IMR-90 (cell line): ENCODE data around the gene ELP4. TPM values are rescaled to one million over a fixed set of nuclear protein-coding genes. Genes with fewer than 3 reads are reported as not detected.
A peak's percentile ranks its signal among the peaks of the same experiment; 100 is the strongest.

Source experiments
- ATAC-seq: fragments of 200-7000 bp; cut with Tn5 transposase; 2 replicates; pipeline ENCODE4 v1.9.1; 2020; ENCODE audit warnings: low read depth, mild to moderate bottlenecking, moderate library complexity
- BruUV-seq: library from RNA; stranded (reverse); fragments of 400-500 nt; replicated peaks from 2 replicates; lab custom pipeline; 2021; lab: Mats Ljungman, UMichigan
- CTCF ChIA-PET: fragments of 300-600 bp; formaldehyde crosslinking; extraction: SDS; loops from one replicate; lab custom pipeline; 2021; ENCODE audit warnings: antibody characterized with exemption; lab: Yijun Ruan, JAX
- POLR2A ChIA-PET: fragments of 300-600 bp; sonication (Branson Sonifier 250); formaldehyde crosslinking; loops from one replicate; lab custom pipeline; 2022; ENCODE audit warnings: antibody characterized with exemption; ENCODE audit not compliant: unreplicated experiment; lab: Charles Lee
- DNase-seq: peaks from one replicate; pipeline ENCODE4 v3.0.0; 2013
- H2AFZ ChIP-seq: replicated peaks from 2 replicates; pipeline ENCODE3; 2013; ENCODE audit warnings: low read length, mild to moderate bottlenecking; ENCODE audit not compliant: poor library complexity
- H2AK5ac ChIP-seq: 2 replicates; pipeline ENCODE4 v1.6.1; 2013; ENCODE audit warnings: low read depth, low read length, inconsistent platforms
- H2AK9ac ChIP-seq: replicated peaks from 2 replicates; pipeline ENCODE3; 2013; ENCODE audit warnings: mild to moderate bottlenecking, low read depth, low read length, moderate library complexity; ENCODE audit not compliant: poor library complexity
- H2BK120ac ChIP-seq: 2 replicates; pipeline ENCODE4 v1.6.1; 2013; ENCODE audit warnings: low read depth, low read length, inconsistent platforms
- H2BK15ac ChIP-seq: 3 replicates; pipeline ENCODE4 v1.6.1; 2013; ENCODE audit warnings: low read depth, low read length, inconsistent platforms
- H2BK20ac ChIP-seq: 2 replicates; pipeline ENCODE4 v1.6.1; 2013; ENCODE audit warnings: low read depth, mild to moderate bottlenecking, inconsistent platforms, low read length, moderate library complexity
- H2BK5ac ChIP-seq: 2 replicates; pipeline ENCODE4 v1.6.1; 2013; ENCODE audit warnings: mild to moderate bottlenecking, low read depth, low read length, inconsistent platforms; ENCODE audit not compliant: poor library complexity, severe bottlenecking
- H3K14ac ChIP-seq: replicated peaks from 2 replicates; pipeline ENCODE4 v1.6.1; 2013; ENCODE audit warnings: low read depth, low read length, inconsistent platforms
- H3K18ac ChIP-seq: 2 replicates; pipeline ENCODE4 v1.6.1; 2013; ENCODE audit warnings: low read depth, low read length, control low read depth
- H3K23ac ChIP-seq: 2 replicates; pipeline ENCODE4 v1.6.1; 2013; ENCODE audit warnings: low read depth, low read length, inconsistent platforms
- H3K27ac ChIP-seq: 2 replicates; pipeline ENCODE4 v1.5.1; 2013; ENCODE audit warnings: mild to moderate bottlenecking, control low read depth, low read length; ENCODE audit not compliant: insufficient read depth
- H3K27me3 ChIP-seq: 2 replicates; pipeline ENCODE4 v1.6.1; 2013; ENCODE audit warnings: low read length; ENCODE audit not compliant: control insufficient read depth, insufficient read depth
- H3K36me3 ChIP-seq: 2 replicates; pipeline ENCODE4 v1.6.1; 2013; ENCODE audit warnings: low read length, mixed read lengths; ENCODE audit not compliant: control insufficient read depth, insufficient read depth
- H3K4ac ChIP-seq: 2 replicates; pipeline ENCODE4 v1.6.1; 2013; ENCODE audit warnings: low read depth, low read length, inconsistent platforms
- H3K4me1 ChIP-seq: 2 replicates; pipeline ENCODE4 v1.6.1; 2013; ENCODE audit warnings: low read length, mixed read lengths; ENCODE audit not compliant: control insufficient read depth, insufficient read depth
- H3K4me2 ChIP-seq: 2 replicates; pipeline ENCODE4 v1.6.1; 2013; ENCODE audit warnings: low read depth, mild to moderate bottlenecking, control low read depth, low read length, moderate library complexity
- H3K4me3 ChIP-seq: 2 replicates; pipeline ENCODE4 v1.5.1; 2013; ENCODE audit warnings: low read depth, mild to moderate bottlenecking, control low read depth, low read length, moderate library complexity; ENCODE audit not compliant: insufficient read depth
- H3K56ac ChIP-seq: 2 replicates; pipeline ENCODE4 v1.6.1; 2013; ENCODE audit warnings: low read length, inconsistent platforms; ENCODE audit not compliant: insufficient read depth; ENCODE audit errors: extremely low read depth
- H3K79me1 ChIP-seq, 2 experiments: 2 replicates each; pipeline ENCODE4 v1.6.1; 2013; ENCODE audit warnings: low read length in 2 of 2, inconsistent platforms in 1 of 2, low read depth in 1 of 2
- H3K9ac ChIP-seq: 2 replicates; pipeline ENCODE4 v1.6.1; 2013; ENCODE audit warnings: low read depth, low read length, control low read depth
- H3K9me1 ChIP-seq: 2 replicates; pipeline ENCODE4 v1.6.1; 2013; ENCODE audit warnings: low read length, inconsistent platforms; ENCODE audit not compliant: insufficient read depth
- H3K9me3 ChIP-seq: 2 replicates; pipeline ENCODE4 v1.6.1; 2013; ENCODE audit warnings: low read length; ENCODE audit not compliant: control insufficient read depth, insufficient read depth
- H4K20me1 ChIP-seq: 2 replicates; pipeline ENCODE4 v1.6.1; 2013; ENCODE audit warnings: low read length, inconsistent platforms; ENCODE audit not compliant: insufficient read depth
- H4K5ac ChIP-seq: 2 replicates; pipeline ENCODE4 v1.6.1; 2013; ENCODE audit warnings: mild to moderate bottlenecking, low read depth, low read length, control low read depth
- H4K8ac ChIP-seq, 2 experiments: 2 replicates each; pipeline ENCODE4 v1.6.1; 2013; ENCODE audit warnings: low read depth in 2 of 2, low read length in 2 of 2, control low read depth in 1 of 2, inconsistent platforms in 1 of 2
- H4K91ac ChIP-seq: 2 replicates; pipeline ENCODE4 v1.6.1; 2013; ENCODE audit warnings: low read depth, low read length, inconsistent platforms; ENCODE audit not compliant: insufficient read depth
- MAFK ChIP-seq: IDR thresholded peaks from 2 replicates; pipeline ENCODE4 v1.6.1; 2012; ENCODE audit warnings: low read depth, low read length, improper control_type of control experiment
- MAZ ChIP-seq: IDR thresholded peaks from 2 replicates; pipeline ENCODE4 v1.6.1; 2012; ENCODE audit warnings: low read depth, mild to moderate bottlenecking, low read length, improper control_type of control experiment, moderate library complexity, borderline replicate concordance
- WGBS, 2 experiments: methylation state at CpG; one replicate each; pipeline versions ENCODE4 v1.1.5 to v1.1.7; 2013; ENCODE audit warnings: missing lambda C conversion rate in 2 of 2; ENCODE audit not compliant: insufficient read length in 1 of 2; ENCODE audit errors: extremely low coverage in 2 of 2; 5-methylcytosine and 5-hydroxymethylcytosine counted together
- dilution Hi-C: fragments of 300-500 bp; cut with HindIII; formaldehyde crosslinking; loops from one replicate; pipeline ENCODE4 v1.14.3; 2018; ENCODE audit warnings: low sequenced_read_pairs; ENCODE audit not compliant: unreplicated experiment
- in situ Hi-C: fragments of 300-500 bp; cut with MboI; formaldehyde crosslinking; loops from 3 replicates; pipeline ENCODE4 v1.14.3; 2019; ENCODE audit warnings: low sequenced_read_pairs, inconsistent platforms, mixed read lengths
- intact Hi-C: fragments of 100-400 bp; cut with micrococcal nuclease; formaldehyde crosslinking; loops from 2 replicates; pipeline ENCODE4 v1.10.0; 2022
- polyA plus RNA-seq, 3 experiments: library from polyadenylated mRNA; depleted of rRNA; stranded (reverse); fragments of >200 nt; gene quantifications; 2 replicates each; pipeline ENCODE4 v1.2.3, GENCODE V29; 2012; ENCODE audit warnings: low replicate concordance in 1 of 3
- total RNA-seq: library from RNA; depleted of rRNA; stranded (reverse); fragments of >200 nt; gene quantifications from 2 replicates; pipeline ENCODE4 v1.2.3, GENCODE V29; 2012

The ELP4 gene
- total and polyA plus RNA-seq, 2 of the 4 experiments (the other 2 are of a cell fraction) = 8.4 to 20.4 TPM

GRCh38 chr11:31625868-31626267 is 116.3 kb downstream of the ELP4 start:
- Histone ChIP-seq H3K4me1 (no peaks in the 10 kb centered on the region), H2AFZ (no peak overlapping the region), H3K18ac (no peak overlapping the region), H2BK5ac (no peak overlapping the region), H2BK120ac (no peak overlapping the region), H4K5ac (no peak overlapping the region), H3K4me3 (no peak overlapping the region), H3K27me3 (no peaks in the 10 kb centered on the region), H2BK20ac (no peak overlapping the region), H3K27ac (no peak overlapping the region), H3K4ac (no peak overlapping the region), H3K14ac (no peak overlapping the region), H4K91ac (no peak overlapping the region), H4K8ac (no peak overlapping the region), H2AK5ac (no peak overlapping the region), H3K36me3 (no peaks in the 10 kb centered on the region), H3K56ac (no peak overlapping the region), H3K79me1 (no peaks in the 10 kb centered on the region), H3K9ac (no peak overlapping the region), H4K20me1 (no peaks in the 10 kb centered on the region), H3K4me2 (no peak overlapping the region), H2BK15ac (no peak overlapping the region), H3K9me1 (0 out of 2 replicates have a peak, but pooled peaks cover 2% of the 10 kb centered on the region), H3K9me3 (no peaks in the 10 kb centered on the region), H3K23ac (no peak overlapping the region), H2AK9ac (no peak overlapping the region)
- CTCF ChIA-PET = interaction anchor here (1.0 kb wide), 1 partner anchor 11 kb away, joined by 3 read pairs; no protein-coding TSS in a partner anchor
- dilution Hi-C loops = no loop called here
- BruUV-seq = no TSS peak
- ATAC-seq = no peak
- POLR2A ChIA-PET = no interaction called here
- intact Hi-C loops = no loop called here
- no peak for DNase-seq
- no CpG with 5 or more reads among the region's 1 CpG for WGBS, 2 experiments
- in situ Hi-C loops = no loop called here
- TF ChIP-seq MAZ (no peak), MAFK (peak; percentile 88)
